ENCODE results near the gene GSTM5. TPM values are rescaled to one million over a fixed set of nuclear protein-coding genes. Genes with fewer than 3 reads are reported as not detected.
A peak's percentile ranks its signal among the peaks of the same experiment; 100 is the strongest.
"Not testable (repeated sequence)": the region's sequence is repeated elsewhere in the genome, so short reads cannot be mapped to it uniquely, and the experiment has no call there.

GSTM5 gene
- total RNA-seq, 1 donor from 2014 or later, result not detected

DNA sequence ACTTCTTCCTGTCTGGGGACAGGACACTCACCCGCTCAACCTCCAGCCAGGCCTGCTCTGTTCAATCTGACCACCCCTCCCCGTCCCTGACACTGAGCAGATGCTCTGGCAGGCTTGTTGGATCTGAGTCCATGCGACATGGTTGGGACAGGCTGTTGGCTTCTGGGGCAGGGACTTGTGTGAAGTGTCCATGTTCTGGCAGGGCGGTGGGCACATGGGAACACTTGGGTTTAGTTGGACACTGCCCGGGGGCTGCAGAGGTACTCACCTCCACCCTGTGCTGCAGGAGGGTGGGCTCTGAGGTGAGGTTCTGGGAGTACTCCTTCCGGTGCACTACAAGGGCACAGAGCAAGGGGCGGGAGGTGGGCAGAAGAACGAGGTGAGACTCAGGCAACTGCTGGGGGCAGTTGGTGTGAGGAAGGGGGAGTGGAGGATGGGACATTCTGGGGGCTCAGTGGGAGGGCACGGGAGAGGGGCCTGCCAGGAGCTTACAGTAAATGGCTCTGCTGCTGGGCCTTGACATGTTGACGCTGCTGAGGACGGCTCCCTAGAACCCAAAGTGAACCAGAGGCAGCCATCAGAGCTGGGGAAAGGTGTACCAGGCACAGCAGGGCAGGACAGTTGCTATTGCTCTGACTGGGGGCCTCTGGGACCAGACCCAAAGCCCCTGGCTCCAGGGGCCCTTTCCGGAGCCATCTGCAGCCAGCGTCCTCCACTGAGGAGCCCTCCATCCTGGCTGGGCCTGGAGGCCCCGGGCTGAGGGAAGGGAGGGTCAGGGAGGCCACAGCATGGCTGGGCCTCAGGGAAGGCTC, 49.4 kb downstream of the GSTM5 start:
- DNase-seq (ENCODE audit: low read depth in 2 of 2), result no peak

DNA sequence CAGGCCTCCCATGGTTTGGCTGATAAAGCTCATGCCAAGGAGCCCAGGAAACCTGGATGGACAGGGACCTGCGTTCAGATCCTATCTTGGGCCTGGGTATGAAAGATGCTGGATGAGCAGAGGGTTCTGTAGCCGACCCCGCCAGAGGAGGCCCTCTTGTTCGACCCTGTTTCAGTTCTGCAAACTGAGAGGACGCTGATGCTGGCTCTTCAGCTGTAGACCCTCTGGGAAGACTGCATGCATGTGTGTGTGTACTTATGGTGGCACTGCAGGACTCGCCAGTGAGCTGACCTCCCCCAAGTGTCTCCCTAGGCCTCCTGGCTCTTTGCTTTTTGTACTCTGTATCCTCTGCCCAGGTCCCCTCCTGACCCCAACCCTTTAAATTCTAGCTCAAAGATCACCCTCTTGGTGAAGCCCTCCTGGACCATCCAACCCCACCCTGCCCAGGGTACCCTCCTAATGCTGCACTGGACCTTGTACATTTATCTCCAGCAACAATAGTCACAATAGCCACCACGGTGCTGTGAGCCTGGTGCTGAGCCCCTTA, 50.1 kb downstream of the GSTM5 start:
- DNase-seq (ENCODE audit: low read depth in 2 of 2), result no peak

DNA sequence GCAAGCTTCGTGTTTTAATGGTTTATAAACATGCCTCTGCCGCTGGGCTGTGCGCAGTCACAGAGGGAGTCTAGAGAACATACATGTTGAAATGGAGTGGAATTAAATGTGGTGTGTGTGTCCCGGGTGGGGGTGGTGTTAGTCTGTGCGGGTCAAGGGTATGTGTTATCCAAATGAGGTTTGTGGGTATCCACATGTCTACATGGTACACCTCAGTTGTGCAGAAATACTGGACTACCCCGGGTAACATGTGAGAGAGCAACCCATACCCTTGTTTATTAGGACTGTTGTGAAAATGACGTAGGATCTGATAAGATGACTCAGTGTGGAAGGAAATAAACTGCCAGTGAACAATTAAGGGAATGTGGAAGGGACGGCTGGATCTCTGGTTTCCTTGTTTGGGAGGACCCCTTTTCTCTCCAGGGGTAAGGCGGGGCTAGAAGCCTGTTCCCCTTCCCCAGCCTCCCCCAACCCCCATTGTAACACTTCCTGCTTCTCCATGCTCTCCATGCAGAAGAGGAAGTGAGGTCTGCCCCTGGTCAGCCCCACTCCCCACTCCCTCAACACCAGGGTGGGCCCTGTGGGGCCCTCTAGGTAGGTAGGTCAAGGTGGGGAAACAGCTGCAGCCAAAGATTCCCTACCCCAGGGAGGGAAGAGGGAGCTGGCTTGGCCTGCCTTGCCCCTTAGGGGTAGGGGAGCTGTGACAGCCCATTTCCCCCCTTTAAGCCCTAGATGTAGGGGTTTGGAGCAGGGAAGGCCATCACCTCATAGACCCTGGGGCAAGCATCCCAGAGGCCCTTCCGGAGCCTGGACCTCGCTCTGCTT, 51.0 kb downstream of the GSTM5 start:
- DNase-seq (ENCODE audit: low read depth in 2 of 2), result peak; percentile 56 to 82

DNA sequence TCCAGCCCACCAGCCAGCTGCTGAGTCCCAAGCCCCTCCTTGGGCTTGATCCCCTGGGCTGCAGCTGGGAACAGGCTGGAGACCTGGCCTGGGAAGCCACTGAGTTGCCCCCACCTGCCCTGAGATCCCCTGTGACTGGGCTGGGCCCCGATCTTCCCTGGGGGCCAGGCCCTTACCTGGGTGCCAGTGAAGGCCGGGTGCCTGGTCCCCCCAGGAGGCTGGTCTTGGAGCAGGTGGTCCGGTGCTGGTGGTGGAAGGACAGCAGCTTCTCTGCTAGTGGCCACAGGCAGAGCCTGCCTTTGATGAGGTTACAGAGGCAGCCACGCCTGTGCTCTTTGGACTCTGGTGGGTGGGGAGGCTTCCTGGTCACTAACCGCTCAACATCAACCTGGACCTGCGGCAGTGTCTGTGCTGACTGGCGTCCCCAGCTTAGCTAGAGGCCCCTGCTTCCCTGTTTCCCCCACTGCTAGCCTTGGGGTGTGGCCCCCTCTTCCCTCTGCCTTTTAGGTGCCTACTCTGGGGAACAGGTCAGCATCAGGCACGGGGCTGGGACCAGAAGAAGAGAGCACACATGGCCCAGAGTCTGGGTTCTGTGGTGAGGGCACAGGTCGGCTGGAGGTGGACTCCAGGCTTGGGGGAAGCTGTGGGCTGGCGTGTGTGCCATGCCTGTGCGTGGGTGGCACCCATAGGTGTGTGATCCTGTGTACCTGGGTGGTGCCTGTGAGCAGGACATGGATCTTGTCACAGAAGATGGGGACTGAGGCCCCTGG, 51.8 kb downstream of the GSTM5 start, which contains the start of gene EPS8L3:
Gene EPS8L3 (minus strand): TSS at position 278 of the 770 bp plus-strand sequence. CDS start 2,174 bp downstream, outside the sequence.
- no peak for DNase-seq (ENCODE audit: low read depth in 2 of 2)

DNA sequence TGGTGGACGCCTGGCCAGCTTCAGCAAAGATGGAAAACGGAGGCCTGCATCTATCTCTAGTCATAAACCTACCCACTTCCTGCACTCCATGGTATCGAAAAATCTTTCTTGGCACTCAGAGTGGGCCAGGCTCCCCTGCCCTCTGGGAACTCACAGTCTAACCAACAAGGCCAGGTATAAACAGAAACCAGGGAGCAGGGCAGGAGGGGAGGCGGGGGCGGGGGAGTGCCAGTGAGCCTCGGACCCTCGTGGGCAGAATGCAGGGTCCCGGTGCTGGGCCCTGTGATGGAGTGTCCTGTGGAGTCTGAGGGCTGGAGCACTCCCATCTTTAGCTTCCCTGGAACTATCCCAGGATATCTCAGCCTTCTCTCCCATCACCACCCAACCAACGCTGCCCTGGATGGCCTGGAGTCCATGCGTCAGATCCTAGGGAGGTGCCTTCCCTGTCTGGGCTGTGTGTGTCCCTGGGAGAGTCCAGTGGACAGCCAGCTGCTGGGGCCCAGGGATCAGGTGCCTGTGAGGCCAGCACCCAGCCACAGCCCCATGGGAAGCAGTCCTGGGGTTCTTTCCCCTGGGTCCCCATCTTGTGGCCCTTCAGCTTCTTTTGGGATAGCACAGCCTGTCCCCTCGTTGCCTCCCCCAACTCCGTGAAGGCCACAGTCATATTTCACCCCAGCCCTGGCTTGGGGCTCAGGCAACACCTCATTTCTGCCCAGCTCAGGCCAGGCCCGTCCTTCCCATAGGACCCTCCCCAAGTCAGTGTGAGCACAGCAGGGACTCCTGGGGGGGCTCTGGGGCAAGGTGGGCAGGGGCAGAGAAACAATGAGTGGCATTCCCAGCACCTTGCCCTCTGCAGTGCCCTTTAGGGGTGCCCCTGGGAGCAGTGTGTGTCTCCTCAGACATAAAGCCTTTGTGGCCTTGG, 52.8 kb downstream of the GSTM5 start:
- no peak for DNase-seq (ENCODE audit: low read depth in 2 of 2)

DNA sequence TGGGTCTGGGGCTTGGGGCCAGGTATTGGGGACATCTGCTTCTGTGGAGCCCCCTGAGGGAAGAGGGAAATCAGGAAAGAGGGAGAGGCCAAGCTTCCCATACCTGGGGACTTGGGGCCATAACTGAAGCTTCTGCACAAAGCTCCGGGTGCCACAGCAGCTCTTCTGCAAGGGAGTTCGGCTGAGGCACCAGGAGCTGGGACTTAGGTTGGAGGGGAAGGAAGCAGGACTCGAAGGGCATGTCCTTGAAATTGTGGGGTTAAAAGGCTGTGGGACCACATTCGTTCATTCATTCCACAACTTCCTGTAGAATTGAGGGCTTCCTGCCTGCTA, 53.4 kb downstream of the GSTM5 start:
- no peak for DNase-seq (ENCODE audit: low read depth in 2 of 2)

DNA sequence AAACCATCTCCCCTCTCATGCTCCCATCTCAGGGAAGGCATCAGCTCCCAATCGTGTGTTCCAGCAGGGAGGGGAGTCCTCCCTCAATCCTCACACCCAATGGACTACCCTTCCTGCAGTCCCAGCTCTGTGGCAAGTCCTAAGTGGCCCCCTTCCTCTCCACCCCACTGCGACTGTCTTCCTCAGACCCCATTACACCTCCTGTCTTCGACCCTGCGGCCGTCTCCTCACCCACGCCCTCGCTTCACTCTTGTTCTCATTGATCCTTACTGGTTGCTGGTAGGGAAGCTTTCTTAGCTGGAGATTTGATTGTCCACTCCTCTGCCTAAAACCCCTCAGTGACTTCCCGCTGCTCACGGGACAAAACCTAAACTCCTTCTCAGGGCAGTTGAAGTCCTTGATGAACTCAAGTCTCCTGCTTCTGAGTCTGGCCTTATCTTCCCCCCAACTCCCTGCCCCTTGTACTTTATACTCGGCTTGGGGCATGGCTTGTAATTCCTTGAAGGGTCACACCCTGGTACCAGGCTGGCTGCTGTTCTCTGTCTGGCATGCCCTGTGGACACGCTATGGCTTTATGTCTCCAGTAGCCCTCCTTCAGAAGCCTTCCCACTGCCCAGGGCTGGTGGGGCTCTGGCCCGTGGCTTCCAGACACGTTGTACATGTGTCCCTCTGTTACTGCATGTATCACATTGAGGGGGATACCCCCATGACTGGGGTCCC, 54.0 kb downstream of the GSTM5 start:
- no peak for DNase-seq (ENCODE audit: low read depth in 2 of 2)

DNA sequence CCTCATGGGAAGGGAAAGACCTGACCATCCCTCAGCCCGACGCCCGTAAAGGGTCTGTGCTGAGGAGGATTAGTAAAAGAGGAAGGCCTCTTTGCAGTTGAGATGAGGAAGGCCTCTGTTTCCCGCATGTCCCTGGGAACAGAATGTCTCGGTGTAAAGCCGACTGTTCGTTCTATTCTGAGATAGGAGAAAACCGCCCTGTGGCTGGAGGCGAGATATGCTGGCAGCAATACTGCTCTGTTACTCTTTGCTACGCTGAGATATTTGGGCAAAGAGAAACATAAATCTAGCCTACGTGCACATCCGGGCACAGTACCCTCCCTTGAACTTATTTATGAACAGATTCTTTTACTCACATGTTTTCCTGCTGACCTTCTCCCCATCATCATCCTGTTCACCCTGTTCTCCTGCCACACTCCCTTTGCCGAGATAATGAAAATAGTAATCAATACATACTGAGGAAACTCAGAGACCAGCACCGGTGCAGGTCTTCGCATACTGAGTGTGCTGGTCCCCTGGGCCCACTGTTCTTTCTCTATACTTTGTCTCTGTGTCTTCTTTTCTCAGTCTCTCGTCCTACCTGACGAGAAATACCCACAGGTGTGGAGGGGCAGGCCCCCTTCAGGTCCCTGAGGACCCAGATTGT, 55.1 kb downstream of the GSTM5 start:
- DNase-seq (ENCODE audit: low read depth in 2 of 2), result not testable (repeated sequence)

Other genes with a start within 250 kb of the GSTM5 start
- gene SYPL2, start 245.7 kb upstream of the GSTM5 start, total RNA-seq, result under 0.01 TPM in 1 of 2 replicates, not detected in the other
- gene ATXN7L2, start 228.3 kb upstream of the GSTM5 start, total RNA-seq, result 0.90 and 1.3 TPM in 2 replicates
- 3.1 and 4.6 TPM in 2 replicates for gene CYB561D1, start 218.2 kb upstream of the GSTM5 start, total RNA-seq
- 0.64 and 1.0 TPM in 2 replicates for gene AMIGO1, start 202.5 kb upstream of the GSTM5 start, total RNA-seq
- 0.13 TPM in 1 of 2 replicates, not detected in the other for gene GPR61, start 172.4 kb upstream of the GSTM5 start, total RNA-seq
- gene GNAI3, start 163.6 kb upstream of the GSTM5 start, total RNA-seq, result 11.4 and 14.9 TPM in 2 replicates
- gene GNAT2, start 92.6 kb upstream of the GSTM5 start, total RNA-seq, result 0.13 TPM in 1 of 2 replicates, not detected in the other
- gene AMPD2, start 92.4 kb upstream of the GSTM5 start, total RNA-seq, result 24.3 and 37.2 TPM in 2 replicates
- gene GSTM4, start 56.2 kb upstream of the GSTM5 start, total RNA-seq, result 1.2 and 1.3 TPM in 2 replicates
- 1.3 and 3.0 TPM in 2 replicates for gene GSTM2, start 44.2 kb upstream of the GSTM5 start, total RNA-seq
- not detected in 2 replicates for gene GSTM1, start 24.4 kb upstream of the GSTM5 start, total RNA-seq
- gene GSTM3, start 28.8 kb downstream of the GSTM5 start, total RNA-seq, result 39.4 and 61.2 TPM in 2 replicates
- gene EPS8L3, start 51.7 kb downstream of the GSTM5 start, total RNA-seq, result not detected in 2 replicates
- gene CSF1, start 198.6 kb downstream of the GSTM5 start, total RNA-seq, result 4.6 and 7.6 TPM in 2 replicates

Data from dermis microvascular lymphatic vessel endothelial cell (primary cell).